CD14-positive monocyte (primary cell): Measurements from ENCODE around the gene ZNF789. TPM values are rescaled to one million over a fixed set of nuclear protein-coding genes. Genes with fewer than 3 reads are reported as not detected.

Experiments
- DNase-seq, 3 donors: peaks; one replicate each; pipeline ENCODE4 v3.0.0-alpha.2; 2011 to 2022
- H2AFZ ChIP-seq: 2 replicates; pipeline ENCODE4 v1.6.0; 2012; ENCODE audit warnings: mild to moderate bottlenecking, low read depth, low read length, inconsistent platforms; ENCODE audit not compliant: insufficient read depth, poor library complexity, severe bottlenecking
- H3K27ac ChIP-seq, 2 donors: 1 replicate in 1 of 2; 2 replicates in 1 of 2; pipeline ENCODE4 v1.5.1; 2012 to 2013; ENCODE audit warnings: low read length in 2 of 2, control low read depth in 1 of 2, inconsistent platforms in 1 of 2, low read depth in 1 of 2, mild to moderate bottlenecking in 1 of 2
- H3K27me3 ChIP-seq, 2 donors: one replicate each; pipeline versions ENCODE4 v1.6.0 to v1.6.1; 2011 to 2013; ENCODE audit warnings: low read length in 2 of 2; ENCODE audit not compliant: control insufficient read depth in 2 of 2, insufficient read depth in 2 of 2
- H3K36me3 ChIP-seq, 2 donors: replicated peaks in 1 of 2; 1 replicate in 1 of 2; 2 replicates in 1 of 2; pipeline versions ENCODE4 v1.5.1 to v1.6.1; 2012 to 2013; ENCODE audit warnings: low read length in 2 of 2, control low read depth in 1 of 2, inconsistent platforms in 1 of 2, mild to moderate bottlenecking in 1 of 2; ENCODE audit not compliant: insufficient read depth in 2 of 2, control insufficient read depth in 1 of 2
- H3K4me1 ChIP-seq, 2 donors: 1 replicate in 1 of 2; 2 replicates in 1 of 2; pipeline versions ENCODE4 v1.5.1 to v1.6.1; 2012 to 2013; ENCODE audit warnings: low read length in 2 of 2, control low read depth in 1 of 2, inconsistent platforms in 1 of 2, mild to moderate bottlenecking in 1 of 2, moderate library complexity in 1 of 2; ENCODE audit not compliant: insufficient read depth in 2 of 2, control insufficient read depth in 1 of 2
- H3K4me2 ChIP-seq: replicated peaks from 2 replicates; pipeline ENCODE3; 2012; ENCODE audit warnings: low read length, moderate library complexity, mild to moderate bottlenecking; ENCODE audit not compliant: poor library complexity, severe bottlenecking; ENCODE audit errors: extremely low read depth
- H3K4me3 ChIP-seq, 3 experiments: fragments of 200-600 bp in 1 of 3; sonication (generic) in 1 of 3; replicated peaks in 1 of 3; 1 replicate in 2 of 3; 2 replicates in 1 of 3; pipeline ENCODE4 v1.5.1; 2011 to 2013; ENCODE audit warnings: low read length in 3 of 3, mild to moderate bottlenecking in 3 of 3, control low read depth in 2 of 3, low read depth in 2 of 3, inconsistent platforms in 1 of 3, moderate library complexity in 1 of 3
- H3K79me2 ChIP-seq: 2 replicates; pipeline ENCODE4 v1.6.0; 2012; ENCODE audit warnings: mild to moderate bottlenecking, control low read depth, inconsistent platforms, low read length, moderate library complexity; ENCODE audit not compliant: insufficient read depth
- H3K9ac ChIP-seq: 2 replicates; pipeline ENCODE4 v1.6.0; 2017; ENCODE audit warnings: low read length, mild to moderate bottlenecking; ENCODE audit not compliant: insufficient read depth, poor library complexity, severe bottlenecking
- H3K9me3 ChIP-seq, 2 donors: replicated peaks in 1 of 2; 1 replicate in 1 of 2; 2 replicates in 1 of 2; pipeline versions ENCODE4 v1.5.1 to v1.6.1; 2012 to 2013; ENCODE audit warnings: low read length in 2 of 2, control low read depth in 1 of 2; ENCODE audit not compliant: control insufficient read depth in 1 of 2, insufficient read depth in 1 of 2
- H4K20me1 ChIP-seq: 2 replicates; pipeline ENCODE4 v1.6.0; 2012; ENCODE audit warnings: mild to moderate bottlenecking, low read length, control low read depth, moderate library complexity; ENCODE audit not compliant: insufficient read depth
- H3K27ac Mint-ChIP-seq, 7 donors: one replicate each; pipeline ENCODE4 v1.8.0; 2020; ENCODE audit warnings: mild to moderate bottlenecking in 7 of 7, mixed read lengths in 7 of 7, moderate library complexity in 6 of 7, inconsistent platforms in 2 of 7
- H3K27me3 Mint-ChIP-seq, 3 donors: one replicate each; pipeline ENCODE4 v1.8.0; 2021 to 2022; ENCODE audit warnings: low read depth in 3 of 3, mild to moderate bottlenecking in 3 of 3, mixed read lengths in 3 of 3, moderate library complexity in 3 of 3, inconsistent platforms in 1 of 3
- H3K36me3 Mint-ChIP-seq, 2 donors: one replicate each; pipeline ENCODE4 v1.8.0; 2020; ENCODE audit warnings: mixed read lengths in 2 of 2, inconsistent platforms in 1 of 2, mild to moderate bottlenecking in 1 of 2
- H3K4me1 Mint-ChIP-seq: one replicate; pipeline ENCODE4 v1.8.0; 2020; ENCODE audit warnings: mild to moderate bottlenecking, mixed read lengths
- H3K4me3 Mint-ChIP-seq, 2 donors: one replicate each; pipeline ENCODE4 v1.8.0; 2020; ENCODE audit warnings: mild to moderate bottlenecking in 2 of 2, mixed read lengths in 2 of 2, moderate library complexity in 1 of 2
- H3K9me3 Mint-ChIP-seq, 7 donors: one replicate each; pipeline ENCODE4 v1.8.0; 2020 to 2022; ENCODE audit warnings: mixed read lengths in 7 of 7, mild to moderate bottlenecking in 6 of 7, moderate library complexity in 6 of 7, inconsistent platforms in 2 of 7
- CTCF ChIP-seq: fragments of 200-600 bp; IDR thresholded peaks from one replicate; pipeline ENCODE4 v1.8.0; 2022; ENCODE audit warnings: antibody characterized with exemption, mild to moderate bottlenecking
- WGBS: methylation state at CpG from one replicate; pipeline ENCODE4 v1.1.5; 2013; ENCODE audit warnings: missing lambda C conversion rate; ENCODE audit not compliant: insufficient coverage; 5-methylcytosine and 5-hydroxymethylcytosine counted together
- intact Hi-C, 2 donors: fragments of 100-400 bp; cut with micrococcal nuclease; formaldehyde crosslinking; loops; one replicate each; pipeline versions ENCODE4 v1.15.0 to v1.15.1; 2023
- polyA plus RNA-seq, 3 donors: library from polyadenylated mRNA; depleted of rRNA in 1 of 3; unstranded in 2 of 3; stranded (reverse) in 1 of 3; fragments of 300-500 nt in 2 of 3; fragments of >200 nt in 1 of 3; fragmentation: Illumina TruSeq in 2 of 3; gene quantifications; 1 replicate in 2 of 3; 2 replicates in 1 of 3; pipeline ENCODE4 v1.2.3, GENCODE V29; 2012 to 2021

Gene ZNF789
- polyA plus RNA-seq, 3 donors, result 1.8 to 10.4 (median 2.5) TPM

- Mint-ChIP-seq H3K4me3 (no peak overlapping the region), H3K36me3 (peaks cover 16 to 32% of the 10 kb centered on the region in 2 donors), H3K27me3 (peaks cover 3 to 5% (median 3%) of the 10 kb centered on the region in 3 donors), H3K4me1 (peaks cover 29% of the 10 kb centered on the region), H3K27ac (peak overlapping the region in 1 of 7 donors; percentile 22), H3K9me3 (peaks cover 0 to 2% (median 0%) of the 10 kb centered on the region in 7 donors)
- H3K4me3 ChIP-seq, result no peak overlapping the region
- intact Hi-C loops, result no loop called here
- WGBS, result 96% methylated on average over 4 of the region's 5 CpGs
- no peak overlapping the region for H3K27ac ChIP-seq
- no peak overlapping the region for H3K4me2 ChIP-seq
- TF ChIP-seq CTCF, result no peak
- no peaks in the 10 kb centered on the region for H4K20me1 ChIP-seq
- H3K36me3 ChIP-seq, result peaks cover 0 to 17% of the 10 kb centered on the region in 2 donors
- H3K27me3 ChIP-seq, result no peaks in the 10 kb centered on the region
- H3K9me3 ChIP-seq, result no peaks in the 10 kb centered on the region
- peaks cover 58% of the 10 kb centered on the region for H3K79me2 ChIP-seq
- DNase-seq, result no peak
- H3K9ac ChIP-seq, result no peak overlapping the region
- peaks cover 22 to 36% of the 10 kb centered on the region in 2 donors for H3K4me1 ChIP-seq
- H2AFZ ChIP-seq, result no peak overlapping the region
Measured at GRCh38 chr7:99476107-99476506, 3.4 kb downstream of the ZNF789 start.

GRCh38 chr7:99478464-99479440 lies 6.1 kb downstream of the ZNF789 start:
- DNase-seq, result no peak
- Mint-ChIP-seq H3K27me3 (peaks cover 0 to 2% (median 0%) of the 10 kb centered on the region in 3 donors), H3K4me3 (peak overlapping the region; percentile 20 to 60), H3K36me3 (peaks cover 24 to 48% of the 10 kb centered on the region in 2 donors), H3K27ac (peak overlapping the region in 6 of 7 donors; percentile 56 to 87 (median 76)), H3K4me1 (peaks cover 21% of the 10 kb centered on the region), H3K9me3 (peaks cover 0 to 2% (median 0%) of the 10 kb centered on the region in 7 donors)
- Histone ChIP-seq H2AFZ (no peak overlapping the region), H3K9ac (peak overlapping the region; percentile 37), H3K4me2 (peak overlapping the region; percentile 41), H3K27me3 (no peaks in the 10 kb centered on the region), H4K20me1 (no peaks in the 10 kb centered on the region), H3K4me1 (peaks cover 17 to 26% of the 10 kb centered on the region in 2 donors), H3K9me3 (no peaks in the 10 kb centered on the region), H3K79me2 (peaks cover 48% of the 10 kb centered on the region), H3K36me3 (peaks cover 6 to 25% of the 10 kb centered on the region in 2 donors), H3K27ac (peak overlapping the region; percentile 44 to 66), H3K4me3 (peak overlapping the region in 1 of 3 experiments; percentile 29)
- intact Hi-C loops, result no loop called here
- TF ChIP-seq CTCF, result no peak
- whole genome bisulfite sequencing, result 61% methylated on average over 8 of the region's 15 CpGs
